SK-N-MC (cell line): ENCODE data around the gene AGAP1.

Experiments
- DNase-seq: peaks from one replicate; pipeline ENCODE4 v3.0.0-alpha.2; 2011; ENCODE audit warnings: low read depth, low spot score
- H3K27ac ChIP-seq: fragments of 200-600 bp; sonication (generic); 2 replicates; pipeline ENCODE4 v1.5.1; 2016; ENCODE audit warnings: mixed run types
- H3K36me3 ChIP-seq: fragments of 200-600 bp; sonication (generic); 2 replicates; pipeline ENCODE4 v1.6.1; 2017; ENCODE audit warnings: antibody characterized with exemption, low read length, mixed read lengths; ENCODE audit not compliant: insufficient read depth
- H3K4me3 ChIP-seq: fragments of 200-600 bp; sonication (generic); 2 replicates; pipeline ENCODE4 v1.5.1; 2016
- H3K9ac ChIP-seq: fragments of 200-600 bp; sonication (generic); 2 replicates; pipeline ENCODE4 v1.8.0; 2017; ENCODE audit warnings: mixed run types, mixed read lengths; ENCODE audit not compliant: insufficient read length
- H3K9me3 ChIP-seq: fragments of 200-600 bp; sonication (generic); 2 replicates; pipeline ENCODE4 v1.6.1; 2017; ENCODE audit warnings: low read depth, mild to moderate bottlenecking, antibody characterized with exemption, low read length, moderate library complexity, mixed read lengths
- EZH2 ChIP-seq: fragments of 200-600 bp; sonication (generic); IDR thresholded peaks from one replicate; pipeline ENCODE4 v1.6.1; 2017; ENCODE audit warnings: antibody characterized with exemption
- FOXP2 ChIP-seq: optimal IDR thresholded peaks from 2 replicates; pipeline ENCODE3; 2011; ENCODE audit warnings: mild to moderate bottlenecking, moderate library complexity; ENCODE audit not compliant: insufficient read depth; ENCODE audit errors: extremely low read length, control extremely low read depth
- POLR2AphosphoS5 ChIP-seq: IDR thresholded peaks from 2 replicates; pipeline ENCODE4 v1.6.1; 2012; ENCODE audit warnings: mild to moderate bottlenecking, low read depth, low read length, borderline replicate concordance

The AGAP1 gene

GRCh38 chr2:235538144-235538639 is 44.3 kb downstream of the AGAP1 start:
- no peaks in the 10 kb centered on the region for H3K9me3 ChIP-seq
- no peak overlapping the region for H3K9ac ChIP-seq
- TF ChIP-seq POLR2AphosphoS5 (no peak), EZH2 (no peak), FOXP2 (no peak)
- no peak overlapping the region for H3K27ac ChIP-seq
- no peak for DNase-seq
- no peak overlapping the region for H3K4me3 ChIP-seq
- no peaks in the 10 kb centered on the region for H3K36me3 ChIP-seq

- DNase-seq = no peak
- TF ChIP-seq FOXP2 = no peak
- TF ChIP-seq POLR2AphosphoS5 = no peak
- TF ChIP-seq EZH2 = no peak
- Histone ChIP-seq H3K9me3 (no peaks in the 10 kb centered on the region), H3K9ac (no peak overlapping the region), H3K36me3 (no peaks in the 10 kb centered on the region), H3K4me3 (no peak overlapping the region), H3K27ac (no peak overlapping the region)
These were observed 45.1 kb downstream of the AGAP1 start for GRCh38 chr2:235538981-235539380.

GRCh38 chr2:235539773-235540172 is 45.9 kb downstream of the AGAP1 start:
- no peak overlapping the region for H3K9ac ChIP-seq
- no peak overlapping the region for H3K4me3 ChIP-seq
- TF ChIP-seq EZH2 (no peak), FOXP2 (no peak), POLR2AphosphoS5 (no peak)
- DNase-seq = no peak
- no peaks in the 10 kb centered on the region for H3K36me3 ChIP-seq
- no peak overlapping the region for H3K27ac ChIP-seq
- H3K9me3 ChIP-seq = no peaks in the 10 kb centered on the region

GRCh38 chr2:235541016-235541415 is 47.2 kb downstream of the AGAP1 start:
- Histone ChIP-seq H3K4me3 (no peak overlapping the region), H3K27ac (no peak overlapping the region), H3K36me3 (no peaks in the 10 kb centered on the region), H3K9me3 (no peaks in the 10 kb centered on the region), H3K9ac (no peak overlapping the region)
- DNase-seq = no peak
- TF ChIP-seq POLR2AphosphoS5 (no peak), EZH2 (no peak), FOXP2 (no peak)

GRCh38 chr2:235541838-235542549 is 48.2 kb downstream of the AGAP1 start:
- no peaks in the 10 kb centered on the region for H3K9me3 ChIP-seq
- no peak overlapping the region for H3K9ac ChIP-seq
- H3K27ac ChIP-seq = no peak overlapping the region
- H3K36me3 ChIP-seq = no peaks in the 10 kb centered on the region
- no peak for DNase-seq
- no peak for TF ChIP-seq EZH2
- TF ChIP-seq FOXP2 = no peak
- TF ChIP-seq POLR2AphosphoS5 = no peak
- no peak overlapping the region for H3K4me3 ChIP-seq

- Histone ChIP-seq H3K36me3 (no peaks in the 10 kb centered on the region), H3K9ac (no peak overlapping the region), H3K27ac (no peak overlapping the region), H3K9me3 (no peaks in the 10 kb centered on the region), H3K4me3 (no peak overlapping the region)
- DNase-seq = no peak
- TF ChIP-seq POLR2AphosphoS5 (no peak), EZH2 (no peak), FOXP2 (no peak)
These were observed 48.9 kb downstream of the AGAP1 start for GRCh38 chr2:235542733-235543127.

GRCh38 chr2:235543128-235543750 is 49.4 kb downstream of the AGAP1 start:
- DNase-seq = no peak
- H3K9ac ChIP-seq = no peak overlapping the region
- H3K27ac ChIP-seq = no peak overlapping the region
- H3K9me3 ChIP-seq = no peaks in the 10 kb centered on the region
- H3K4me3 ChIP-seq = no peak overlapping the region
- TF ChIP-seq EZH2 (no peak), FOXP2 (no peak), POLR2AphosphoS5 (no peak)
- no peaks in the 10 kb centered on the region for H3K36me3 ChIP-seq

GRCh38 chr2:235543851-235544688 is 50.2 kb downstream of the AGAP1 start:
- TF ChIP-seq FOXP2 (no peak), EZH2 (no peak), POLR2AphosphoS5 (no peak)
- Histone ChIP-seq H3K27ac (no peak overlapping the region), H3K4me3 (no peak overlapping the region), H3K36me3 (no peaks in the 10 kb centered on the region), H3K9me3 (no peaks in the 10 kb centered on the region), H3K9ac (no peak overlapping the region)
- no peak for DNase-seq

GRCh38 chr2:235544689-235544969 is 50.8 kb downstream of the AGAP1 start:
- DNase-seq = no peak
- Histone ChIP-seq H3K9me3 (no peaks in the 10 kb centered on the region), H3K9ac (no peak overlapping the region), H3K27ac (no peak overlapping the region), H3K4me3 (no peak overlapping the region), H3K36me3 (no peaks in the 10 kb centered on the region)
- TF ChIP-seq POLR2AphosphoS5 = no peak
